OCI-LY3 (cell line): Measurements from ENCODE around the gene ZNF445.

Source experiments
- EZH2phosphoT487 ChIP-seq: fragments of 200-600 bp; shearing (Covaris generic); IDR thresholded peaks from 2 replicates; pipeline ENCODE4 v1.6.1; 2018; ENCODE audit warnings: antibody characterized with exemption, mixed run types, low read depth
- TF ChIP-seq, protein P1 (sequence below): fragments of 200-600, 300-600 bp; sonication (generic); IDR thresholded peaks from 2 replicates; pipeline ENCODE4 v1.5.1; 2014; ENCODE audit warnings: antibody characterized with exemption, low read length, low read depth

DNA sequence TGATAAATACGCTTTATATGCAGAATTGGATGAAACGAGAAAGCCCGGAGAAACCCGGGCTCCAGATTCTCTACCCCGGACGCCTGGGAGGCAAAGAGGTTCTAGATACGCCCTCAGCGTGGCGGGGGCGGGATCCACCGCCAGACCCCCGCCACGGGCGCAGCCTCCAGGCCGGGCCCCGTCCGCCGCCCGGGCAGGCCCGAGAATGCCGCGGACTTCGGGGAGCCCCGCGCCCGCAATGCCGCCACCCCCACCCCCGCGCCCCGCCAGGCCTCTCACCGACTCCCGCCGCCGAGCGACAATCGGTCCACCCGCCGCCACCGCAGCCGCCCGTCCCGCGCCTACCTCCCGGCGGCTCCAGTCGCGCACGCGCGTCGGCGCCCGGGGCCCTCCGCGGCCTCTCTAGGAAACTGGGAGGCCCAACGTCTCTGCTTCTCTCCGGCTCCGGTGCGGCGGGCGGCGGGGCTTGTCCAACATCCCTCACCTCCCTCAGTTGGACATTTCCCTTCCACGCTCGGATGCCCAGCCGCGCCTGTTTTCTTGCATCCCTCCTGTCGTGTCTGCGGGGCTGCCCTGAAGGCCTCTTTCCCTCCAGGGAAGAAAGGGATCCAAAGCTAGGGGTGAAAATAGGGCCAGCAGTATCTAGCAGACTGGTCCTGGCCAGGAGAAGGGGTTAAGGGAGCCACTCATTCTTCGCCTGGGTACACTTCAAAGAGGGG is at the start of gene ZNF445:
- TF ChIP-seq, protein P1, sequence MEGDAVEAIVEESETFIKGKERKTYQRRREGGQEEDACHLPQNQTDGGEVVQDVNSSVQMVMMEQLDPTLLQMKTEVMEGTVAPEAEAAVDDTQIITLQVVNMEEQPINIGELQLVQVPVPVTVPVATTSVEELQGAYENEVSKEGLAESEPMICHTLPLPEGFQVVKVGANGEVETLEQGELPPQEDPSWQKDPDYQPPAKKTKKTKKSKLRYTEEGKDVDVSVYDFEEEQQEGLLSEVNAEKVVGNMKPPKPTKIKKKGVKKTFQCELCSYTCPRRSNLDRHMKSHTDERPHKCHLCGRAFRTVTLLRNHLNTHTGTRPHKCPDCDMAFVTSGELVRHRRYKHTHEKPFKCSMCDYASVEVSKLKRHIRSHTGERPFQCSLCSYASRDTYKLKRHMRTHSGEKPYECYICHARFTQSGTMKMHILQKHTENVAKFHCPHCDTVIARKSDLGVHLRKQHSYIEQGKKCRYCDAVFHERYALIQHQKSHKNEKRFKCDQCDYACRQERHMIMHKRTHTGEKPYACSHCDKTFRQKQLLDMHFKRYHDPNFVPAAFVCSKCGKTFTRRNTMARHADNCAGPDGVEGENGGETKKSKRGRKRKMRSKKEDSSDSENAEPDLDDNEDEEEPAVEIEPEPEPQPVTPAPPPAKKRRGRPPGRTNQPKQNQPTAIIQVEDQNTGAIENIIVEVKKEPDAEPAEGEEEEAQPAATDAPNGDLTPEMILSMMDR: no peak
- no peak for TF ChIP-seq EZH2phosphoT487
